Upper lobe of right lung (tissue), 1 donor: ENCODE measurements around the gene MRPS17. TPM values are rescaled to one million over a fixed set of nuclear protein-coding genes. Genes with fewer than 3 reads are reported as not detected.

ENCODE experiments used
- ATAC-seq: fragments of 200-7000 bp; cut with Tn5 transposase; one replicate; pipeline ENCODE4 v1.9.1; 2020; ENCODE audit warnings: mild to moderate bottlenecking, moderate library complexity
- DNase-seq: peaks from one replicate; pipeline ENCODE4 v3.0.0-alpha.2; 2020
- H3K27ac ChIP-seq: fragments of 200-600 bp; one replicate; pipeline ENCODE4 v1.8.0; 2022
- H3K27me3 ChIP-seq: fragments of 200-600 bp; one replicate; pipeline ENCODE4 v1.8.0; 2022; ENCODE audit warnings: mild to moderate bottlenecking
- H3K36me3 ChIP-seq: fragments of 200-600 bp; one replicate; pipeline ENCODE4 v1.8.0; 2022
- H3K4me1 ChIP-seq: fragments of 200-600 bp; one replicate; pipeline ENCODE4 v1.8.0; 2022
- H3K4me3 ChIP-seq: fragments of 200-600 bp; one replicate; pipeline ENCODE4 v1.8.0; 2022; ENCODE audit warnings: mild to moderate bottlenecking
- H3K9me3 ChIP-seq: fragments of 200-600 bp; one replicate; pipeline ENCODE4 v1.8.0; 2022
- intact Hi-C: fragments of 100-400 bp; cut with DNase I; formaldehyde crosslinking; loops from one replicate; pipeline ENCODE4 v1.11.0; 2022
- total RNA-seq: library from RNA; stranded (reverse); fragmentation: NEBNext Ultra II Directional; extraction: Animal tissue kit (Norgen Biotek cat#: 25700); gene quantifications from one replicate; pipeline ENCODE4 v1.2.1, GENCODE V29; 2021
- TF ChIP-seq, protein P1 (sequence below): fragments of 200-600 bp; IDR thresholded peaks from one replicate; pipeline ENCODE4 v1.8.0; 2022; ENCODE audit warnings: antibody characterized with exemption
- donor health status: DM: no; HTN: yes; CAD: no; lungs with severe emphysema.

The MRPS17 gene
- total RNA-seq, 1 donor from 2014 or later = 12.6 TPM

- ATAC-seq = no peak
- Histone ChIP-seq H3K36me3 (peaks cover 47% of the 10 kb centered on the region), H3K27ac (no peak overlapping the region), H3K4me3 (no peak overlapping the region), H3K4me1 (no peaks in the 10 kb centered on the region), H3K9me3 (no peaks in the 10 kb centered on the region), H3K27me3 (no peaks in the 10 kb centered on the region)
- intact Hi-C loops = no loop called here
- DNase-seq = no peak
- TF ChIP-seq, protein P1, sequence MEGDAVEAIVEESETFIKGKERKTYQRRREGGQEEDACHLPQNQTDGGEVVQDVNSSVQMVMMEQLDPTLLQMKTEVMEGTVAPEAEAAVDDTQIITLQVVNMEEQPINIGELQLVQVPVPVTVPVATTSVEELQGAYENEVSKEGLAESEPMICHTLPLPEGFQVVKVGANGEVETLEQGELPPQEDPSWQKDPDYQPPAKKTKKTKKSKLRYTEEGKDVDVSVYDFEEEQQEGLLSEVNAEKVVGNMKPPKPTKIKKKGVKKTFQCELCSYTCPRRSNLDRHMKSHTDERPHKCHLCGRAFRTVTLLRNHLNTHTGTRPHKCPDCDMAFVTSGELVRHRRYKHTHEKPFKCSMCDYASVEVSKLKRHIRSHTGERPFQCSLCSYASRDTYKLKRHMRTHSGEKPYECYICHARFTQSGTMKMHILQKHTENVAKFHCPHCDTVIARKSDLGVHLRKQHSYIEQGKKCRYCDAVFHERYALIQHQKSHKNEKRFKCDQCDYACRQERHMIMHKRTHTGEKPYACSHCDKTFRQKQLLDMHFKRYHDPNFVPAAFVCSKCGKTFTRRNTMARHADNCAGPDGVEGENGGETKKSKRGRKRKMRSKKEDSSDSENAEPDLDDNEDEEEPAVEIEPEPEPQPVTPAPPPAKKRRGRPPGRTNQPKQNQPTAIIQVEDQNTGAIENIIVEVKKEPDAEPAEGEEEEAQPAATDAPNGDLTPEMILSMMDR = no peak
Measured at GRCh38 chr7:55977831-55978230, 26.2 kb downstream of the MRPS17 start.

- Histone ChIP-seq H3K27ac (no peak overlapping the region), H3K27me3 (no peaks in the 10 kb centered on the region), H3K9me3 (no peaks in the 10 kb centered on the region), H3K4me1 (no peaks in the 10 kb centered on the region), H3K36me3 (peaks cover 71% of the 10 kb centered on the region), H3K4me3 (no peak overlapping the region)
- ATAC-seq (no peak), DNase-seq (no peak)
- intact Hi-C loops = no loop called here
- TF ChIP-seq, protein P1 = no peak
Measured at GRCh38 chr7:55980266-55980665, 28.6 kb downstream of the MRPS17 start.

GRCh38 chr7:55983537-55983936 lies 31.9 kb downstream of the MRPS17 start:
- Histone ChIP-seq H3K9me3 (no peaks in the 10 kb centered on the region), H3K4me3 (no peak overlapping the region), H3K4me1 (no peaks in the 10 kb centered on the region), H3K27me3 (no peaks in the 10 kb centered on the region), H3K36me3 (peaks cover 88% of the 10 kb centered on the region), H3K27ac (no peak overlapping the region)
- ATAC-seq (no peak), DNase-seq (no peak)
- TF ChIP-seq, protein P1 = no peak
- intact Hi-C loops = no loop called here

DNA sequence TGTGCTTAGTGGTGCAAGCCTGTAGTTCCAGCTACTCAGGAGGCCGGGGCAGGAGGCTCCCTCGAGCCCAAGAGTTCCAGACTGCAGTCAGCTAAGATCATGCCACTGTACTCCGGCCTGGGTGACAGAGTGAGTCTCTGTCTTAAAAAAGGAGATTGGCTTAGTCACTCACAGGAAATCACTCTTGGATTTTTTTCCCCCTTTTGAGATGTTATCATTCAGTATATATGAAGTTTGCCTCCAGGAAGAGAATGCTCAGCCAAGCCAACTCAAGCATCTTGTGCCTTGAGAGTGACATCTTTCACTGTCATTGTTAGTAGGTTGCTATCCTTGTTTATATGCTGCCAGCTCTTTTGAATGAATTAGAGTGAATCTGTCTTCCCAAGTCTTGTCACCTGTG lies 40.7 kb downstream of the MRPS17 start:
- DNase-seq = no peak
- intact Hi-C loops = no loop called here

GRCh38 chr7:55996856-55997500 lies 45.3 kb downstream of the MRPS17 start:
- H3K4me3 ChIP-seq = no peak overlapping the region
- ATAC-seq = no peak
- H3K27ac ChIP-seq = no peak overlapping the region
- intact Hi-C loops = no loop called here
- no peaks in the 10 kb centered on the region for H3K27me3 ChIP-seq
- H3K36me3 ChIP-seq = peaks cover 65% of the 10 kb centered on the region
- TF ChIP-seq, protein P1 = no peak
- H3K9me3 ChIP-seq = no peaks in the 10 kb centered on the region
- H3K4me1 ChIP-seq = no peaks in the 10 kb centered on the region
- DNase-seq = no peak

More for the DNA sequence above, 40.7 kb downstream of the MRPS17 start:
- Histone ChIP-seq H3K9me3 (no peaks in the 10 kb centered on the region), H3K4me3 (no peak overlapping the region), H3K4me1 (no peaks in the 10 kb centered on the region), H3K36me3 (peaks cover 82% of the 10 kb centered on the region), H3K27me3 (no peaks in the 10 kb centered on the region), H3K27ac (no peak overlapping the region)
- TF ChIP-seq, protein P1 = no peak
- no peak for ATAC-seq

DNA sequence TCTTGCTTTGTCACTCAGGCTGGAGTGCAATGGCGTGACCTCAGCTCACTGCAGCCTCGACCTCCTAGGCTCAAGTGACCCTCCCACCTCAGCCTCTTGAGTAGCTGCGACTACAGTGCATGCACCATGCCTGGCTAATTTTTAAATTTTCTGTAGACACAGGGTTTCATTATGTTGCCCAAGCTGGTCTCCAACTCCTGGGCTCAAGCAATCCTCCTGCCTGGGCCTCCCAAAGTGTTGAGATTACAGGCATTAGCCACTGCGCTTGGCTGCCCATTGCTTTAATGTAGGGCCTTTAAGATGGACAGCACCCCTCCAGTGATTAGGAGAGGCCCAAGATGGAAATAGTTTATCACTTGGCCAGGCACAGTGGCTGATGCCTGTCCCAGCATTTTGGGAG lies 52.1 kb downstream of the MRPS17 start:
- no peaks in the 10 kb centered on the region for H3K4me1 ChIP-seq
- no peak overlapping the region for H3K4me3 ChIP-seq
- DNase-seq (no peak), ATAC-seq (no peak)
- no peaks in the 10 kb centered on the region for H3K9me3 ChIP-seq
- no peak overlapping the region for H3K27ac ChIP-seq
- TF ChIP-seq, protein P1 = no peak
- intact Hi-C loops = loop anchor here (5.0 kb wide), 1 partner anchor 74 kb away; no protein-coding TSS in a partner anchor
- H3K27me3 ChIP-seq = no peaks in the 10 kb centered on the region
- peaks cover 9% of the 10 kb centered on the region for H3K36me3 ChIP-seq
